HepG2 (cell line): ENCODE data around the gene MYO1C. TPM values are rescaled to one million over a fixed set of nuclear protein-coding genes. Genes with fewer than 3 reads are reported as not detected.

Experiments used
- DMAP1 ChIP-seq: IDR thresholded peaks from 2 replicates; pipeline ENCODE4 v1.6.1; 2016
- IRX3 ChIP-seq: sonication (generic); formaldehyde crosslinking; IDR thresholded peaks from 2 replicates; pipeline ENCODE4 v1.8.1; 2023; ENCODE audit warnings: mild to moderate bottlenecking, low read depth, missing genetic modification reagents, borderline replicate concordance
- SATB2 ChIP-seq: sonication (generic); formaldehyde crosslinking; IDR thresholded peaks from 2 replicates; pipeline ENCODE4 v1.5.0; 2020; ENCODE audit warnings: missing genetic modification reagents
- SP1 ChIP-seq, 2 experiments: fragments of 450-650 bp in 1 of 2; sonication (generic) in 1 of 2; formaldehyde crosslinking in 1 of 2; IDR thresholded peaks; 2 replicates each; pipeline versions ENCODE4 v1.4.0 to v1.6.1; 2016 to 2020; ENCODE audit warnings: missing genetic modification reagents in 1 of 2
- YY1 ChIP-seq: IDR thresholded peaks from 2 replicates; pipeline ENCODE4 v1.6.1; 2011; ENCODE audit warnings: low read length, low read depth, moderate library complexity, mild to moderate bottlenecking; ENCODE audit not compliant: insufficient read depth, insufficient replicate concordance
- ZNF720 ChIP-seq: sonication (generic); formaldehyde crosslinking; IDR thresholded peaks from 2 replicates; pipeline ENCODE4 v1.4.0; 2020; ENCODE audit warnings: missing genetic modification reagents
- ZNF841 ChIP-seq: sonication (generic); formaldehyde crosslinking; IDR thresholded peaks from 2 replicates; pipeline ENCODE4 v1.8.1; 2023; ENCODE audit warnings: missing genetic modification reagents, borderline replicate concordance
- ZSCAN31 ChIP-seq: sonication (generic); formaldehyde crosslinking; IDR thresholded peaks from 2 replicates; pipeline ENCODE4 v1.5.0; 2020; ENCODE audit warnings: low read depth, mild to moderate bottlenecking, missing genetic modification reagents
- polyA plus RNA-seq, 8 experiments: library from polyadenylated mRNA; depleted of rRNA in 3 of 8; stranded (reverse) in 7 of 8; unstranded in 1 of 8; fragments of >200 nt; fragmentation: Illumina TruSeq in 4 of 8; extraction: Trizol in 4 of 8; gene quantifications; 2 replicates each; pipeline versions ENCODE4 v1.2.1 to v1.2.3, GENCODE V29; 2011 to 2016; ENCODE audit warnings: low read depth in 4 of 8, missing spikeins in 1 of 8, mixed read lengths in 1 of 8; ENCODE audit not compliant: insufficient read depth in 1 of 8
- total RNA-seq, 5 experiments: library from RNA; depleted of rRNA; stranded (reverse); fragments of >200 nt; fragmentation: Illumina TruSeq; extraction: Trizol; gene quantifications; 2 replicates each; pipeline ENCODE4 v1.2.3, GENCODE V29; 2016; ENCODE audit warnings: low read depth in 1 of 5
- TF ChIP-seq, protein P1 (sequence below): sonication (generic); formaldehyde crosslinking; conservative IDR thresholded peaks from 2 replicates; pipeline ENCODE4 v1.5.0; 2020; ENCODE audit warnings: missing genetic modification reagents
- TF ChIP-seq, protein P2 (sequence below): sonication (generic); formaldehyde crosslinking; IDR thresholded peaks from 2 replicates; pipeline ENCODE4 v1.5.0; 2020; ENCODE audit warnings: missing genetic modification reagents
- TF ChIP-seq, protein P3 (sequence below): sonication (generic); formaldehyde crosslinking; IDR thresholded peaks from 2 replicates; pipeline ENCODE4 v1.4.0; 2020; ENCODE audit warnings: mild to moderate bottlenecking, missing genetic modification reagents, borderline replicate concordance
- TF ChIP-seq, protein P4 (sequence below): sonication (generic); formaldehyde crosslinking; IDR thresholded peaks from 2 replicates; pipeline ENCODE4 v1.5.0; 2020; ENCODE audit warnings: mild to moderate bottlenecking, missing genetic modification reagents, borderline replicate concordance
- TF ChIP-seq, protein P5 (sequence below): IDR thresholded peaks from 2 replicates; pipeline ENCODE4 v1.6.1; 2016; ENCODE audit warnings: low read depth, borderline replicate concordance
- TF ChIP-seq, protein P6 (sequence below): sonication (generic); formaldehyde crosslinking; conservative IDR thresholded peaks from 2 replicates; pipeline ENCODE4 v1.4.0; 2020; ENCODE audit warnings: missing genetic modification reagents

Gene MYO1C
- total and polyA plus RNA-seq, 2 of the 13 experiments (the other 11 are each of a cell fraction or from before 2014, with no cell fraction given), result 22.7 to 40.8 TPM

DNA sequence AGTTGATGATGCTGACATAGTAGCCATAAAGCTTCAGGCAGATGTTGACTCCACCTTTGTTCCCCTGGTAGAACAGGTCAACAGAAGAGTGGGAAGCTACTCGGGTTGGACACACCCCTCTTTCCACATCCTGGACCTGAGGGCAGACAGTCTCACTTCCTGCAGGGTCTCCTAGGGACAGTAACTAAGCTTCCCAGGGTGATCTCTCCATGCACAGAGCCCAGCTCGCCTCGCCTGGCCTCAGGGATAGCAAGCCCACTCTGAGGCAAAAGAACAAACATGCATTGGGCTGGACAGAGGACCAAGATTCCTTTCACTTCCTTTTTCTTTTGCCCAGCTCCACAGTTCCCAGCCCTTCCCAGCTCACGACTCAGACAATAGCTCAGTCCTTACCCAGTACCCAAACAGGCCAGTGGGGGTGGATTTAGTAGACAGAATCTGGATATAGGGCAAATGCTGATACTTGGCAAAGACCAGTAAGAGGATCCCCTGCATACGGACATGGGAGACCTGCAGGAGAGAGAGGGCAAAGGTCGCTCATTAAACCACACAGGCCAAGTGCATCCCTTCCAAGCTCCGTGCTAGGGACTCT is 16.9 kb upstream of the MYO1C start (continued):
- TF ChIP-seq, protein P1, sequence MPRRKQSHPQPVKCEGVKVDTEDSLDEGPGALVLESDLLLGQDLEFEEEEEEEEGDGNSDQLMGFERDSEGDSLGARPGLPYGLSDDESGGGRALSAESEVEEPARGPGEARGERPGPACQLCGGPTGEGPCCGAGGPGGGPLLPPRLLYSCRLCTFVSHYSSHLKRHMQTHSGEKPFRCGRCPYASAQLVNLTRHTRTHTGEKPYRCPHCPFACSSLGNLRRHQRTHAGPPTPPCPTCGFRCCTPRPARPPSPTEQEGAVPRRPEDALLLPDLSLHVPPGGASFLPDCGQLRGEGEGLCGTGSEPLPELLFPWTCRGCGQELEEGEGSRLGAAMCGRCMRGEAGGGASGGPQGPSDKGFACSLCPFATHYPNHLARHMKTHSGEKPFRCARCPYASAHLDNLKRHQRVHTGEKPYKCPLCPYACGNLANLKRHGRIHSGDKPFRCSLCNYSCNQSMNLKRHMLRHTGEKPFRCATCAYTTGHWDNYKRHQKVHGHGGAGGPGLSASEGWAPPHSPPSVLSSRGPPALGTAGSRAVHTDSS (CRISPR knock-in tag), result no peak
- TF ChIP-seq, protein P2, sequence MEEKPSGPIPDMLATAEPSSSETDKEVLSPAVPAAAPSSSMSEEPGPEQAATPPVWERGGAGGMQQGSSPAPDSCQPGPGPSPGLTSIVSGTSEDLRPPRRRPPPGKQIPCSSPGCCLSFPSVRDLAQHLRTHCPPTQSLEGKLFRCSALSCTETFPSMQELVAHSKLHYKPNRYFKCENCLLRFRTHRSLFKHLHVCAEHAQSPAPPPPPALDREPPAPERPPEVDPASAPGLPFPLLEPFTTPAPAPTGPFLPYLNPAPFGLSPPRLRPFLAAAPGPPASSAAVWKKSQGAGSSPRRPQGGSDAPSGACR (CRISPR knock-in tag), result no peak
- no peak for TF ChIP-seq YY1
- TF ChIP-seq, protein P3, sequence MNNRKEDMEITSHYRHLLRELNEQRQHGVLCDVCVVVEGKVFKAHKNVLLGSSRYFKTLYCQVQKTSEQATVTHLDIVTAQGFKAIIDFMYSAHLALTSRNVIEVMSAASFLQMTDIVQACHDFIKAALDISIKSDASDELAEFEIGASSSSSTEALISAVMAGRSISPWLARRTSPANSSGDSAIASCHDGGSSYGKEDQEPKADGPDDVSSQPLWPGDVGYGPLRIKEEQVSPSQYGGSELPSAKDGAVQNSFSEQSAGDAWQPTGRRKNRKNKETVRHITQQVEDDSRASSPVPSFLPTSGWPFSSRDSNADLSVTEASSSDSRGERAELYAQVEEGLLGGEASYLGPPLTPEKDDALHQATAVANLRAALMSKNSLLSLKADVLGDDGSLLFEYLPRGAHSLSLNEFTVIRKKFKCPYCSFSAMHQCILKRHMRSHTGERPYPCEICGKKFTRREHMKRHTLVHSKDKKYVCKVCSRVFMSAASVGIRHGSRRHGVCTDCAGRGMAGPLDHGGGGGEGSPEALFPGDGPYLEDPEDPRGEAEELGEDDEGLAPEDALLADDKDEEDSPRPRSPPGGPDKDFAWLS (CRISPR knock-in tag), result no peak
- TF ChIP-seq, protein P4, sequence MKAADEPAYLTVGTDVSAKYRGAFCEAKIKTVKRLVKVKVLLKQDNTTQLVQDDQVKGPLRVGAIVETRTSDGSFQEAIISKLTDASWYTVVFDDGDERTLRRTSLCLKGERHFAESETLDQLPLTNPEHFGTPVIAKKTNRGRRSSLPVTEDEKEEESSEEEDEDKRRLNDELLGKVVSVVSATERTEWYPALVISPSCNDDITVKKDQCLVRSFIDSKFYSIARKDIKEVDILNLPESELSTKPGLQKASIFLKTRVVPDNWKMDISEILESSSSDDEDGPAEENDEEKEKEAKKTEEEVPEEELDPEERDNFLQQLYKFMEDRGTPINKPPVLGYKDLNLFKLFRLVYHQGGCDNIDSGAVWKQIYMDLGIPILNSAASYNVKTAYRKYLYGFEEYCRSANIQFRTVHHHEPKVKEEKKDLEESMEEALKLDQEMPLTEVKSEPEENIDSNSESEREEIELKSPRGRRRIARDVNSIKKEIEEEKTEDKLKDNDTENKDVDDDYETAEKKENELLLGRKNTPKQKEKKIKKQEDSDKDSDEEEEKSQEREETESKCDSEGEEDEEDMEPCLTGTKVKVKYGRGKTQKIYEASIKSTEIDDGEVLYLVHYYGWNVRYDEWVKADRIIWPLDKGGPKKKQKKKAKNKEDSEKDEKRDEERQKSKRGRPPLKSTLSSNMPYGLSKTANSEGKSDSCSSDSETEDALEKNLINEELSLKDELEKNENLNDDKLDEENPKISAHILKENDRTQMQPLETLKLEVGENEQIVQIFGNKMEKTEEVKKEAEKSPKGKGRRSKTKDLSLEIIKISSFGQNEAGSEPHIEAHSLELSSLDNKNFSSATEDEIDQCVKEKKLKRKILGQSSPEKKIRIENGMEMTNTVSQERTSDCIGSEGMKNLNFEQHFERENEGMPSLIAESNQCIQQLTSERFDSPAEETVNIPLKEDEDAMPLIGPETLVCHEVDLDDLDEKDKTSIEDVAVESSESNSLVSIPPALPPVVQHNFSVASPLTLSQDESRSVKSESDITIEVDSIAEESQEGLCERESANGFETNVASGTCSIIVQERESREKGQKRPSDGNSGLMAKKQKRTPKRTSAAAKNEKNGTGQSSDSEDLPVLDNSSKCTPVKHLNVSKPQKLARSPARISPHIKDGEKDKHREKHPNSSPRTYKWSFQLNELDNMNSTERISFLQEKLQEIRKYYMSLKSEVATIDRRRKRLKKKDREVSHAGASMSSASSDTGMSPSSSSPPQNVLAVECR (CRISPR knock-in tag), result peak; percentile 52; the same call in 1 of the 2 replicates
- TF ChIP-seq, protein P5, sequence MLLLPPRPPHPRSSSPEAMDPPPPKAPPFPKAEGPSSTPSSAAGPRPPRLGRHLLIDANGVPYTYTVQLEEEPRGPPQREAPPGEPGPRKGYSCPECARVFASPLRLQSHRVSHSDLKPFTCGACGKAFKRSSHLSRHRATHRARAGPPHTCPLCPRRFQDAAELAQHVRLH (CRISPR knock-in tag), result no peak
- TF ChIP-seq ZNF841 (CRISPR knock-in tag), result no peak
- TF ChIP-seq SATB2, result no peak
- no peak for TF ChIP-seq IRX3
- TF ChIP-seq DMAP1 (CRISPR knock-in tag), result no peak
- no peak for TF ChIP-seq ZNF720
- no peak for TF ChIP-seq ZSCAN31 (CRISPR knock-in tag)
- TF ChIP-seq SP1 (IDR thresholded peaks at IDR 0.05), result no peak
- no peak for TF ChIP-seq SP1 (CRISPR knock-in tag; IDR thresholded peaks at IDR 0.05)
- TF ChIP-seq, protein P6, sequence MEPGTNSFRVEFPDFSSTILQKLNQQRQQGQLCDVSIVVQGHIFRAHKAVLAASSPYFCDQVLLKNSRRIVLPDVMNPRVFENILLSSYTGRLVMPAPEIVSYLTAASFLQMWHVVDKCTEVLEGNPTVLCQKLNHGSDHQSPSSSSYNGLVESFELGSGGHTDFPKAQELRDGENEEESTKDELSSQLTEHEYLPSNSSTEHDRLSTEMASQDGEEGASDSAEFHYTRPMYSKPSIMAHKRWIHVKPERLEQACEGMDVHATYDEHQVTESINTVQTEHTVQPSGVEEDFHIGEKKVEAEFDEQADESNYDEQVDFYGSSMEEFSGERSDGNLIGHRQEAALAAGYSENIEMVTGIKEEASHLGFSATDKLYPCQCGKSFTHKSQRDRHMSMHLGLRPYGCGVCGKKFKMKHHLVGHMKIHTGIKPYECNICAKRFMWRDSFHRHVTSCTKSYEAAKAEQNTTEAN (CRISPR knock-in tag), result no peak
